NCI-H2081 (cell line): ENCODE results near the gene FBN3.

Source experiments
- DNase-seq, 2 experiments: peaks; one replicate each; lab custom pipeline; 2025; lab: John Stamatoyannopoulos, UW

The FBN3 gene

GRCh38 chr19:8020681-8021080 is 128.7 kb downstream of the FBN3 start:
- DNase-seq = no peak

- DNase-seq = no peak
Observed at GRCh38 chr19:8017808-8018207, 131.6 kb downstream of the FBN3 start.
